Effector memory CD4-positive, alpha-beta T cell (primary cell): ENCODE data around the gene CUL2.
A peak's percentile ranks its signal among the peaks of the same experiment; 100 is the strongest.

Experiments used
- DNase-seq, 3 donors: peaks; one replicate each; pipeline ENCODE4 v3.0.0-alpha.2; 2020
- H3K27ac ChIP-seq: 2 replicates; pipeline ENCODE4 v1.7.0; 2013; ENCODE audit warnings: mild to moderate bottlenecking, low read length, moderate library complexity; ENCODE audit not compliant: insufficient read depth, poor library complexity, severe bottlenecking
- H3K27me3 ChIP-seq: replicated peaks from 2 replicates; pipeline ENCODE4 v1.7.0; 2013; ENCODE audit warnings: mild to moderate bottlenecking, low read length; ENCODE audit not compliant: insufficient read depth, control insufficient read depth, poor library complexity, severe bottlenecking
- H3K36me3 ChIP-seq: 2 replicates; pipeline ENCODE4 v1.7.0; 2013; ENCODE audit warnings: mild to moderate bottlenecking, low read length, moderate library complexity; ENCODE audit not compliant: control insufficient read depth, insufficient read depth
- H3K4me1 ChIP-seq: 2 replicates; pipeline ENCODE4 v1.7.0; 2013; ENCODE audit warnings: low read length, mild to moderate bottlenecking; ENCODE audit not compliant: control insufficient read depth, insufficient read depth, poor library complexity, severe bottlenecking
- H3K4me3 ChIP-seq: 2 replicates; pipeline ENCODE4 v1.7.0; 2013; ENCODE audit warnings: low read length, low read depth, mild to moderate bottlenecking; ENCODE audit not compliant: insufficient read depth, poor library complexity, severe bottlenecking
- H3K9me3 ChIP-seq: 2 replicates; pipeline ENCODE4 v1.7.0; 2013; ENCODE audit warnings: mild to moderate bottlenecking, low read length, moderate library complexity; ENCODE audit not compliant: control insufficient read depth
- total RNA-seq, 3 donors: gene quantifications; one replicate each; lab custom pipeline; 2026; lab: John Stamatoyannopoulos, UW

The CUL2 gene
- 48.3 to 57.3 (median 51.4) reads per million in 3 donors for total RNA-seq

DNA sequence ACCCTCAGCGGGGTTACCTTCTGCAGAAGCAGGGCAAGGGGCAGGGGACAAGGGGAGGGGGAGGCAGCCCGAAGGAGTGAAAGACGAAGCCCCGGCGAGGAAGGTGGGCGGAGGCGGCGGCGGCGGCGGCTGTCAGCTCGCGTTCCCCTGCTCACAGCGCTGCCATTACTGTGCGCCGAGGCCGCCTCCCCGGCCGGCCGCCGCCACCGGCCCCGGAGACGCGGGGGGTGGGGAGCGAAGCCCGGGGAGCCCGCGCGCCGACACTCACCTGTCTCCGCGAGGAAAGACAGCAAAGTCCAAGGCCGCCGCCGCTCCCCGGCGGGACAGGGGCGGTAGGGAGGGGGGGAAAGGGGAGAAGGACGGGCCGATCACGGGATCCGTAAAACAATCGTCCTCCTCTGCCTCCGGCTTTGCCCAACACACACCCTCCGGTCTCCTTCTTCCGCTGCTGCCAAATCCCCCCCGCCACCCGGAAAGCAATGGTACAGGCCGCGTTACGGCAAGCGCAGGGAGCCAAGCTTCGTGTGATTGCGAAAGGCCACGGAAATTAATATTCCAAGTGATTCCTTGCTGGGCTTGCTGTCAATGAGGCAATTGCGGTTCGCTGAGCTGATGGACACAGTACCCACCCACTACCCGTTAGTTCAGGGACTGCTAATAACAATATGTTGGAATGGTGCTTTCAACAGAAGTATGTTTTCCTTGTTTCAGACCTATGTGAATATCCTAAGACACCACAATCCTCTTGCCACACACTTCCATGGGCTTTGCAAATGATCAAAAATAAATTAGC, at the start of gene CUL2:
CUL2 (minus strand) TSS at position 180 of the 793 bp plus-strand sequence. CDS start 19,024 bp downstream, outside the sequence.
- Histone ChIP-seq H3K4me3 (peak within 1 kb of the TSS; percentile 80), H3K9me3 (no peaks in the 10 kb centered on the region), H3K4me1 (peaks cover 29% of the 10 kb centered on the region), H3K27me3 (no peaks in the 10 kb centered on the region), H3K36me3 (no peaks in the 10 kb centered on the region), H3K27ac (peak within 1 kb of the TSS; percentile 97)
- peak; percentile 83 to 88 (median 86) for DNase-seq

DNA sequence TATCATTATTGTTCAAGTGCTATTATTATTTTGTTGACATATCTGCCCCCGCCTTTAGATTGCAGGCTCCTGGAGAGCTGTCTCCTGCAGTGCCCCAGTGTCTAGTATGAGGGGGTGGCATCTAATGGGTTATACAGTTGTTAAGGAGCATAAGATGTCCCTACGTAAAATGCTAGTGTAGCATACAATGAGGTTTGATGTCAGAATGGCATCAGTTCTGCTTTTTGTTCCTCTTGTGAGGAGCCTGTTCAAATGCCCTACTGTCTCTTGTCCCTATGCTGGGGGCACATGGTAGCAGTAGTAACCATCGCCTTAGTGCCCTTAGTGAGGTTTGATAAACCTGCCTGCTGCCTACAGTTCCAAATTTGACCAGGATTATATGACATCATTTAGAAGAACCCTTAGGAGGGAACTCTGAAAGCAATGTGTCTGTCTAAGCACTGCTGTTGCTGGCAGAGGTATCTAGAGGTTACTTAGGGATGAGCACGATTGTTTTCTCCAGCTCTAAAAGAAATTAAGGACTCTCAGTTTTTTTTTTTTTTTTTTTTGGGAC, 46.2 kb upstream of the CUL2 start:
- Histone ChIP-seq H3K27me3 (no peaks in the 10 kb centered on the region), H3K27ac (peak overlapping the region; percentile 32), H3K9me3 (no peaks in the 10 kb centered on the region), H3K36me3 (no peaks in the 10 kb centered on the region), H3K4me1 (peaks cover 11% of the 10 kb centered on the region), H3K4me3 (peak overlapping the region; percentile 18)
- DNase-seq = no peak

DNA sequence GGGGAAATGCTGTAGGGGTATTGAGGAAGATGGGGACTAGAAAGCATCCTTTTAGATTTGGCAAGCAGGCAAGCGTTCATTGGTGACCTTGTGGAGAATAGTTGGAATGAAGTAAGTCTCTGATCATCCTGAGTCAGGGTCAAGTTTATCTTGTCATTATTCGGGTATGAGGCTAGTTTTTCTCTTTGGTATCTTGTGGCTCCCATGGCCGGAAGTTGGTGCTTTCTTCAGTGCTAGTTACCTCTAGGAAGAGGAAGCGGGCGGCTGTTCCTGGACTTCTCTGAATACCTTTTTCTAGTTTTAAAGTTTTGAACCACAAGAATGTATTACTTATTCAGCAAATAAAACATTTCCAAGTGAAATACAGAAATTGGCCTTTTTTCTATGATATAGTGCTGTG, 45.7 kb upstream of the CUL2 start:
- Histone ChIP-seq H3K4me1 (peaks cover 12% of the 10 kb centered on the region), H3K27ac (peak overlapping the region; percentile 32), H3K9me3 (no peaks in the 10 kb centered on the region), H3K27me3 (no peaks in the 10 kb centered on the region), H3K4me3 (peak overlapping the region; percentile 18), H3K36me3 (no peaks in the 10 kb centered on the region)
- DNase-seq = peak in 1 of 3 donors; percentile 23

DNA sequence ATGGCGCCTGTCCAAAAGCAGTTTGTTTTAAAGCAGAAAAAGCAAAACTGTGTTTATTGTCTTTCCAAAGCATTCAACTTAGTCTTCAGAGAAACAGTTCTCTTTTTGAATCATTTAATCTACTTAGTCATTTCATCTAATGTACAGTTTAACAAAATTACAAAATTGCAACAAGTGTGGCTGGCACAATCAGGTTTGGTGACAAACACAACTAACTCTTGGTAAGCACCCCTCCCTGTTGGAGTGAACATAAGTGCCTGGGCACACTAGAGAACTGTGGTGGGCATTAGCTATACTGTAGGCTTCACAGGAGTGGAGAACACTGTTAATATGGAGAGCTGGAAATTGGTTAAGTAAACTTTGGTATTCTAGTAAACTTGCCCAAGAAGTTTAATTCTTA, 43.4 kb upstream of the CUL2 start:
- Histone ChIP-seq H3K4me3 (no peak overlapping the region), H3K27me3 (no peaks in the 10 kb centered on the region), H3K9me3 (no peaks in the 10 kb centered on the region), H3K4me1 (peaks cover 15% of the 10 kb centered on the region), H3K27ac (no peak overlapping the region), H3K36me3 (no peaks in the 10 kb centered on the region)
- DNase-seq = no peak

DNA sequence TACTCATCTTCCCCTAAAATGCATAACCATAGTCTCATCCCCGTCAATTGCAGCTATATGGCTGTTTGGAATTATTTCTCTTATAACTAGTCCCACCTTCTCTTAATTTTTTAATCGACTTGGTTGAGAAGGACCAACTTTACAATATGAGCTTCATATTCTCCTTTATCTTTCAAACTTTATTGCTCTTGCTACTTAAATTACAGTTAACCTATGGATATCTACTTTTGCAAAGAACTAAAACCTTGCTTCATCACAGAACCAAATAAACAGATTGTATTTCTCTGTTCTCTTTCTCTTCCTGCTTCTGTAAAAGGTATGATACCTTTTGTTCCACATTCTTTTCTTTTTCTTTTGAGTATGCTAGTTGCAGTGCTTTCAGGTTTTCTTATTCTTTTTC, 42.6 kb upstream of the CUL2 start:
- Histone ChIP-seq H3K27ac (peak overlapping the region; percentile 72), H3K27me3 (no peaks in the 10 kb centered on the region), H3K4me3 (no peak overlapping the region), H3K36me3 (no peaks in the 10 kb centered on the region), H3K4me1 (peaks cover 15% of the 10 kb centered on the region), H3K9me3 (no peaks in the 10 kb centered on the region)
- DNase-seq = no peak

DNA sequence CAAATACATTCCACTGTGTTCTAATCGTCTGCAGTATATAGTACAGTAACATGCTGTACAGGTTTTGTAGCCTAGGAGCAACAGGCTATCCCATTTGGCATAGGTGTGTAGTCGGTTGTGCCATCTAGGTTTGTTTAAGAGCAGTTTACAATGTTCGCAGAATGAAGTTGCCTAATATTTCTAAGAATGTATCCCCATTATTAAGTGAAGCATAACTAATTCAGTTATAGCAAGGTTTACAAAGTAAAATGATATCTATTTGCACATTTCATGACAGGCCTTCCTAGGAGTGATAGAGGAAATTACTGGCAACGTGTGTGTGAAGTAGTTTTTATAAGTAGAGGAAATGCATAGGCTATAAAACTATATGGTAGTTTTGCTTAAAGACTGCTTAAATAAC, 40.5 kb upstream of the CUL2 start:
- Histone ChIP-seq H3K9me3 (no peaks in the 10 kb centered on the region), H3K27me3 (no peaks in the 10 kb centered on the region), H3K4me1 (peaks cover 14% of the 10 kb centered on the region), H3K36me3 (no peaks in the 10 kb centered on the region), H3K27ac (peak overlapping the region; percentile 40), H3K4me3 (no peak overlapping the region)
- no peak for DNase-seq

DNA sequence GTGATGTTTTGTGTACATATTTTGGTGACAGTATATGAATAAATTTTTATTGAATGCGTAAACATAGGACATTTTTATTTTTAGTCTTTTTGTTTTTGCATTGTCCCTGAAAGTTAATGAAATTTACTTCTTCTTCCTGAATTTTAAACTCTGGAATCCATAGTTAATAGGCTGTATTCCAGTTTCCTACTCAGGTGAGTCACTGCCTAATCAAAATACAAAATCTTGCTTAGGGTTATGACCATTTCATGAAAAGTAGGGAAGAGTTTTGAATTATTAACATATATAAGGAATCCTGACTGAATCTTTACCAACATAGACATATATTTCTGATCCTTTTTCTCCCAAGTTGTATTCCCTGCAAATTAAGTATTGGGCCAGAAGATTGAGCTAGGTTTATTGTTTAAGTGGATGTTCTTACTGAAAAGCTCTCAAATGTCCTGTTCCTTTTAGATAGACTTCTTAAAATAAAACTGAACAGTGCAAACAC, 39.1 kb upstream of the CUL2 start:
- Histone ChIP-seq H3K4me3 (no peak overlapping the region), H3K27ac (no peak overlapping the region), H3K36me3 (no peaks in the 10 kb centered on the region), H3K4me1 (peaks cover 14% of the 10 kb centered on the region), H3K9me3 (no peaks in the 10 kb centered on the region), H3K27me3 (no peaks in the 10 kb centered on the region)
- no peak for DNase-seq

DNA sequence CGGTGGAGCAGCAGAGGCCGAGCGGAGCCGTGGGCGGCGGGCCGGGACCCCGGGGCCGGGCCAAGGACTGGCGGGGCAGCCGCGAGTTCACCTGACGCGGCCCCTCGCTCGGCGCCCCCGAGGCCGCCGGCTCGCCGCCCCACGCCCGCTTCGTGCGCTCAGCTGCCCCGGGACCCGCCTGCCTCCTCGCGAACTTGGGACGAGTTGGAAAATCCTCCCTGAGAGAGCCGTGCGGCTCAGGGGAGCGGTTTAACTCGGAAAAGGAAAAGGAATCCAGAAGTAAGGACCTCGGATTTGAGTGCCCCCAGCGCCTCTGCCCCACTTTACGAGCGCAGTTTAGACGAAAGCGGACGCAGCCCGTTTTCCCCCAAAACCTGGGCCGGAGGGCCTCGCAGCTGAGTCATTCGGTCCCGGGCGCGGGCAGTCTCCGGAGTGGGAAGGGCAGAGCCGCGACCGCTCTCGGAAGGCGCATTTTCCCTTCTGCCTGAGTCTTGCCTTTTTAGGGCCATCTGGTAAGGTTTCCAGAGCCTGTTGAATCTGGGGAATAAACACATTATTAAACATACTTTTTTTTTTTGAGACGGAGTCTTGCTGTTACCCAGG, 37.2 kb upstream of the CUL2 start:
- Histone ChIP-seq H3K4me3 (peak overlapping the region; percentile 84), H3K36me3 (no peaks in the 10 kb centered on the region), H3K27ac (peak overlapping the region; percentile 99), H3K9me3 (no peaks in the 10 kb centered on the region), H3K27me3 (no peaks in the 10 kb centered on the region), H3K4me1 (peaks cover 14% of the 10 kb centered on the region)
- peak; percentile 46 to 52 (median 47) for DNase-seq

DNA sequence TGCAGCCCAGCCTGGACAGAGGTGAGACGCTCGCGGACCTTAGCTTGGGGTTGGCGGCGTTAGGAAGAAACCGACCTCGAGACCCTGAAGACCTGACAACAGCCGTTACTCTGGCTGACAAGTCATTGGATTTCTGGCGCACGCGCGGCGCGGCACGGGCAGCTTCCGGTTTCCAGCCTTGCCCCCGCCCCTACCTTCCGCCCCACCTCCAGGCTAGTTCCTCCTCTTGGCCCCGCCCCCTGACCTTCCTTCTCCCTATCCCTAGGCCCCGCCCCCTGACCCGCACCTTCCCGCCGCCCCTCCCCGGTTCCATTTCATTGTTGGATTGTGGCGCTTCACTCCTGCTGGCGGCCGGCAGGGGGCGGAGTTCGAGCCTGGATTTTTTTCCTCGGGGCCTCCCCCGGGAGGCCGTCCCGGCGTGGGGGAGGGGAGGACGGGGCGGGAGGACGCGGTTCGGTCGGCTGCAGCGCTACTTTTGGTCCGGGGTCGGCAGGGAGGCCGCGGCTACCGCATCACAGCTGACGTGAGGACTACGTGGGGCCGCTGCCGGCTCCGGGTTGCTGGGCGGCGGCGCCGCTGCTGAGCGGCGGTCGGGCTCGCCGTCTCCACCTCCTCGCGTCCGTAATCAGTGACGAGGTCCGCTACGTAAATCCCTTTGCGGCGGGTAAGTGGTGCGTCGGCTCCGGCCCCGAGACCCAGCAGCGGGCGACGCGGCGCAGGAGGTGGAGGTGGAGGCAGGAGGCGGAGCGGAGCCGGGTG, 36.6 kb upstream of the CUL2 start, which contains the start of gene CREM:
CREM (plus strand) TSS at position 317 of the 759 bp plus-strand sequence. CDS start 10,990 bp downstream, outside the sequence.
- peak; percentile 99 to 100 (median 99) for DNase-seq
- H3K27me3 ChIP-seq = no peaks in the 10 kb centered on the region
- H3K36me3 ChIP-seq = no peaks in the 10 kb centered on the region
- peak within 1 kb of the TSS; percentile 84 for H3K4me3 ChIP-seq
- H3K27ac ChIP-seq = peak within 1 kb of the TSS; percentile 99
- H3K9me3 ChIP-seq = no peaks in the 10 kb centered on the region
- H3K4me1 ChIP-seq = peaks cover 12% of the 10 kb centered on the region
